Erythroblast (primary cell): Measurements from ENCODE around the gene DGKB.

ENCODE experiments used
- DNase-seq, 2 experiments: peaks; one replicate each; lab custom pipeline; 2025; lab: John Stamatoyannopoulos, UW
- GATA1 ChIP-seq: IDR thresholded peaks from 2 replicates; pipeline ENCODE4 v1.6.1; 2011; ENCODE audit warnings: low read depth, mild to moderate bottlenecking, control low read depth, low read length, moderate library complexity
- POLR2A ChIP-seq: IDR thresholded peaks from 2 replicates; pipeline ENCODE4 v1.6.1; 2011; ENCODE audit warnings: mild to moderate bottlenecking, low read length

DGKB gene

GRCh38 chr7:14606101-14606500 lies 296.4 kb downstream of the DGKB start:
- no peak for DNase-seq
- TF ChIP-seq GATA1 (no peak), POLR2A (no peak)

GRCh38 chr7:14604606-14605005 lies 297.9 kb downstream of the DGKB start:
- TF ChIP-seq POLR2A (no peak), GATA1 (no peak)
- DNase-seq = no peak

- TF ChIP-seq GATA1 (no peak), POLR2A (no peak)
- no peak for DNase-seq
Observed at GRCh38 chr7:14602851-14603250, 299.7 kb downstream of the DGKB start.

- TF ChIP-seq POLR2A = no peak
- no peak for DNase-seq
Observed at GRCh38 chr7:14600766-14601367, 301.7 kb downstream of the DGKB start.

GRCh38 chr7:14598978-14599377 lies 303.6 kb downstream of the DGKB start:
- TF ChIP-seq POLR2A (no peak), GATA1 (no peak)
- DNase-seq = no peak

- no peak for DNase-seq
- TF ChIP-seq POLR2A (no peak), GATA1 (no peak)
Observed at GRCh38 chr7:14596421-14596820, 306.1 kb downstream of the DGKB start.

- no peak for DNase-seq
- TF ChIP-seq POLR2A (no peak), GATA1 (no peak)
Observed at GRCh38 chr7:14590206-14590605, 312.3 kb downstream of the DGKB start.

- TF ChIP-seq POLR2A (no peak), GATA1 (no peak)
- DNase-seq = no peak
Observed at GRCh38 chr7:14585232-14585631, 317.3 kb downstream of the DGKB start.

GRCh38 chr7:14583518-14583917 lies 319.0 kb downstream of the DGKB start:
- no peak for DNase-seq
- TF ChIP-seq GATA1 (no peak), POLR2A (no peak)

GRCh38 chr7:14582010-14582409 lies 320.5 kb downstream of the DGKB start:
- TF ChIP-seq GATA1 (no peak), POLR2A (no peak)

GRCh38 chr7:14579971-14580370 lies 322.6 kb downstream of the DGKB start:
- DNase-seq = no peak

More at GRCh38 chr7:14582010-14582409, 320.5 kb downstream of the DGKB start:
- no peak for DNase-seq

GRCh38 chr7:14576578-14576977 lies 326.0 kb downstream of the DGKB start:
- DNase-seq = no peak
- no peak for TF ChIP-seq POLR2A
- TF ChIP-seq GATA1 = no peak

More at GRCh38 chr7:14579971-14580370, 322.6 kb downstream of the DGKB start:
- no peak for TF ChIP-seq POLR2A
- TF ChIP-seq GATA1 = no peak

- DNase-seq = no peak
- TF ChIP-seq GATA1 (no peak), POLR2A (no peak)
Observed at GRCh38 chr7:14570750-14571607, 331.6 kb downstream of the DGKB start.

GRCh38 chr7:14552060-14552459 lies 350.5 kb downstream of the DGKB start:
- DNase-seq = no peak
- TF ChIP-seq POLR2A (no peak), GATA1 (no peak)
